Activated naive CD4-positive, alpha-beta T cell treated with anti-CD3 and anti-CD28 coated beads for 36 hours (primary cell): ENCODE results near the gene NOP9. TPM values are rescaled to one million over a fixed set of nuclear protein-coding genes. Genes with fewer than 3 reads are reported as not detected.

ENCODE experiments used
- CTCF ChIA-PET: fragments of 350-600 bp; sonication (Branson Sonifier 250); formaldehyde crosslinking; loops from one replicate; lab custom pipeline; 2021; ENCODE audit warnings: antibody characterized with exemption; lab: Charles Lee
- DNase-seq: peaks from one replicate; pipeline ENCODE4 v3.0.0-alpha.2; 2020
- H3K27ac Mint-ChIP-seq: one replicate; pipeline ENCODE4 v1.8.0; 2021; ENCODE audit warnings: mild to moderate bottlenecking, mixed read lengths
- H3K27me3 Mint-ChIP-seq: one replicate; pipeline ENCODE4 v1.8.0; 2021; ENCODE audit warnings: low read depth, mixed read lengths
- H3K36me3 Mint-ChIP-seq: one replicate; pipeline ENCODE4 v1.8.0; 2021; ENCODE audit warnings: low read depth, mixed read lengths
- H3K4me1 Mint-ChIP-seq: one replicate; pipeline ENCODE4 v1.8.0; 2021; ENCODE audit warnings: low read depth, mixed read lengths
- H3K4me3 Mint-ChIP-seq: one replicate; pipeline ENCODE4 v1.8.0; 2021; ENCODE audit warnings: mild to moderate bottlenecking, moderate library complexity, mixed read lengths
- H3K9me3 Mint-ChIP-seq: one replicate; pipeline ENCODE4 v1.8.0; 2021; ENCODE audit warnings: mixed read lengths
- intact Hi-C: fragments of 100-400 bp; cut with micrococcal nuclease; formaldehyde crosslinking; loops from one replicate; pipeline ENCODE4 v1.15.1; 2023
- total RNA-seq, 2 experiments: library from RNA; stranded (reverse); gene quantifications; one replicate each; pipeline ENCODE4 v1.2.3, GENCODE V29; 2021

NOP9 gene
- total RNA-seq, 2 experiments from 2014 or later, result 24.8 to 26.4 TPM

- Mint-ChIP-seq H3K36me3 (peaks cover 18% of the 10 kb centered on the region), H3K4me1 (peaks cover 6% of the 10 kb centered on the region), H3K4me3 (no peak overlapping the region), H3K27me3 (no peaks in the 10 kb centered on the region), H3K27ac (no peak overlapping the region), H3K9me3 (no peaks in the 10 kb centered on the region)
- intact Hi-C loops, result no loop called here
- CTCF ChIA-PET, result interaction anchor here (1.4 to 1.9 kb wide), 3 partner anchors 20 to 65 kb away, joined by 3 to 9 read pairs (median 7); partner anchors contain the start of gene TINF2
- DNase-seq, result no peak
These were observed 33.1 kb upstream of the NOP9 start for GRCh38 chr14:24266344-24267244.

- Mint-ChIP-seq H3K4me3 (no peak overlapping the region), H3K4me1 (peaks cover 16% of the 10 kb centered on the region), H3K27ac (no peak overlapping the region), H3K27me3 (no peaks in the 10 kb centered on the region), H3K9me3 (no peaks in the 10 kb centered on the region), H3K36me3 (peaks cover 19% of the 10 kb centered on the region)
- intact Hi-C loops, result no loop called here
- CTCF ChIA-PET, result interaction anchor here (0.6 to 1.8 kb wide), 2 partner anchors 25 to 40 kb away, joined by 3 to 6 read pairs; partner anchors contain the start of genes CIDEB and TINF2
- DNase-seq, result no peak
These were observed 32.1 kb upstream of the NOP9 start for GRCh38 chr14:24267516-24267915.

- Mint-ChIP-seq H3K27ac (no peak overlapping the region), H3K36me3 (peaks cover 19% of the 10 kb centered on the region), H3K27me3 (no peaks in the 10 kb centered on the region), H3K4me3 (no peak overlapping the region), H3K4me1 (peaks cover 23% of the 10 kb centered on the region), H3K9me3 (no peaks in the 10 kb centered on the region)
- CTCF ChIA-PET, result interaction anchor here (1.8 to 4.5 kb wide), 2 partner anchors 26 to 39 kb away, joined by 6 to 43 read pairs; partner anchors contain the start of genes CIDEB and TINF2
- intact Hi-C loops, result no loop called here
- no peak for DNase-seq
These were observed 31.4 kb upstream of the NOP9 start for GRCh38 chr14:24268225-24268624.

- Mint-ChIP-seq H3K36me3 (peaks cover 18% of the 10 kb centered on the region), H3K4me1 (peaks cover 34% of the 10 kb centered on the region), H3K27me3 (no peaks in the 10 kb centered on the region), H3K9me3 (no peaks in the 10 kb centered on the region), H3K27ac (no peak overlapping the region), H3K4me3 (no peak overlapping the region)
- CTCF ChIA-PET, result interaction anchor here (1.4 to 4.5 kb wide), 6 partner anchors 11 to 39 kb away, joined by 6 to 43 read pairs (median 20); partner anchors contain the start of genes CIDEB and TINF2
- intact Hi-C loops, result no loop called here
- no peak for DNase-seq
These were observed 30.3 kb upstream of the NOP9 start for GRCh38 chr14:24269368-24269767.

GRCh38 chr14:24269910-24270536 lies 29.6 kb upstream of the NOP9 start:
- CTCF ChIA-PET, result interaction anchor here (1.3 to 4.5 kb wide), 11 partner anchors 8 to 42 kb away, joined by 3 to 43 read pairs (median 8); partner anchors contain the start of genes CIDEB and TINF2
- Mint-ChIP-seq H3K4me3 (peak overlapping the region; percentile 78), H3K27me3 (no peaks in the 10 kb centered on the region), H3K4me1 (peaks cover 36% of the 10 kb centered on the region), H3K9me3 (no peaks in the 10 kb centered on the region), H3K27ac (no peak overlapping the region), H3K36me3 (peaks cover 18% of the 10 kb centered on the region)
- intact Hi-C loops, result loop anchor here (5.0 to 10.0 kb wide), 2 partner anchors 402 to 715 kb away; partner anchors contain the start of genes THTPA and ZFHX2
- no peak for DNase-seq

- no peak for DNase-seq
- H3K27ac Mint-ChIP-seq, result peak overlapping the region; percentile 95
- peak overlapping the region; percentile 78 for H3K4me3 Mint-ChIP-seq
- H3K36me3 Mint-ChIP-seq, result peaks cover 18% of the 10 kb centered on the region
- intact Hi-C loops, result loop anchor here (1.0 to 10.0 kb wide), 12 partner anchors 26 to 949 kb away; partner anchors contain the start of genes EMC9, IRF9, MDP1 and PABPN1
- no peaks in the 10 kb centered on the region for H3K27me3 Mint-ChIP-seq
- CTCF ChIA-PET, result interaction anchor here (0.9 to 4.8 kb wide), 15 partner anchors 9 to 63 kb away, joined by 3 to 43 read pairs (median 7); partner anchors contain the start of genes CIDEB and TINF2
- no peaks in the 10 kb centered on the region for H3K9me3 Mint-ChIP-seq
- peaks cover 42% of the 10 kb centered on the region for H3K4me1 Mint-ChIP-seq
These were observed 29.0 kb upstream of the NOP9 start for GRCh38 chr14:24270537-24271133.

- Mint-ChIP-seq H3K27ac (peak within 1 kb of the TSS; percentile 95), H3K9me3 (no peaks in the 10 kb centered on the region), H3K4me1 (peaks cover 43% of the 10 kb centered on the region), H3K4me3 (peak within 1 kb of the TSS; percentile 78), H3K36me3 (peaks cover 15% of the 10 kb centered on the region), H3K27me3 (no peaks in the 10 kb centered on the region)
- CTCF ChIA-PET, result interaction anchor here (0.9 to 4.8 kb wide), 17 partner anchors 9 to 91 kb away, joined by 3 to 43 read pairs (median 7); partner anchors contain the start of genes CIDEB and TINF2
- peak; percentile 94 for DNase-seq
- intact Hi-C loops, result loop anchor here (1.0 to 10.0 kb wide), 12 partner anchors 25 to 950 kb away; partner anchors contain the start of genes EMC9, IRF9, MDP1 and PABPN1
These were observed 28.4 kb upstream of the NOP9 start, which contains the start of gene RABGGTA for GRCh38 chr14:24271134-24271833. TSS of gene RABGGTA (minus strand) at chr14:24271597. CDS start at chr14:24271115, 482 bp downstream.

GRCh38 chr14:24271834-24272263 lies 27.8 kb upstream of the NOP9 start:
- no peaks in the 10 kb centered on the region for H3K27me3 Mint-ChIP-seq
- no peaks in the 10 kb centered on the region for H3K9me3 Mint-ChIP-seq
- no peak for DNase-seq
- peaks cover 47% of the 10 kb centered on the region for H3K4me1 Mint-ChIP-seq
- H3K27ac Mint-ChIP-seq, result peak overlapping the region; percentile 95
- CTCF ChIA-PET, result interaction anchor here (0.7 to 4.8 kb wide), 14 partner anchors 9 to 90 kb away, joined by 3 to 43 read pairs (median 6); partner anchors contain the start of genes CIDEB and TINF2
- peak overlapping the region; percentile 78 for H3K4me3 Mint-ChIP-seq
- intact Hi-C loops, result loop anchor here (1.0 to 10.0 kb wide), 12 partner anchors 24 to 951 kb away; partner anchors contain the start of genes EMC9, IRF9, MDP1 and PABPN1
- H3K36me3 Mint-ChIP-seq, result peaks cover 11% of the 10 kb centered on the region

GRCh38 chr14:24272467-24272866 lies 27.2 kb upstream of the NOP9 start:
- Mint-ChIP-seq H3K27ac (peak overlapping the region; percentile 95), H3K27me3 (no peaks in the 10 kb centered on the region), H3K36me3 (peaks cover 5% of the 10 kb centered on the region), H3K9me3 (no peaks in the 10 kb centered on the region), H3K4me3 (peak overlapping the region; percentile 78), H3K4me1 (peaks cover 53% of the 10 kb centered on the region)
- intact Hi-C loops, result loop anchor here (5.0 to 10.0 kb wide), 2 partner anchors 400 to 718 kb away; partner anchors contain the start of genes THTPA and ZFHX2
- no peak for DNase-seq
- CTCF ChIA-PET, result interaction anchor here (0.7 to 4.8 kb wide), 9 partner anchors 8 to 90 kb away, joined by 3 to 43 read pairs (median 7); partner anchors contain the start of genes CIDEB and TINF2

- Mint-ChIP-seq H3K36me3 (peaks cover 9% of the 10 kb centered on the region), H3K9me3 (no peaks in the 10 kb centered on the region), H3K27ac (peak overlapping the region; percentile 95), H3K27me3 (no peaks in the 10 kb centered on the region), H3K4me3 (peak overlapping the region; percentile 16), H3K4me1 (peaks cover 64% of the 10 kb centered on the region)
- intact Hi-C loops, result loop anchor here (5.0 to 10.0 kb wide), 2 partner anchors 399 to 719 kb away; partner anchors contain the start of genes THTPA and ZFHX2
- CTCF ChIA-PET, result interaction anchor here (0.7 to 10.8 kb wide), 10 partner anchors 10 to 87 kb away, joined by 3 to 154 read pairs (median 8); partner anchors contain the start of genes CHMP4A, DHRS1, LTB4R2 and NOP9
- no peak for DNase-seq
These were observed 26.1 kb upstream of the NOP9 start for GRCh38 chr14:24273422-24273998.
